Activated CD4-positive, CD25-positive, alpha-beta regulatory T cell treated with anti-CD3 and anti-CD28 coated beads, Interleukin-2, amount 50 U/mL, for 16 hours (primary cell): ENCODE measurements around the gene AIPL1.

Experiments
- DNase-seq: peaks from one replicate; pipeline ENCODE4 v3.0.0-alpha.2; 2020; ENCODE audit warnings: low read depth, low spot score

AIPL1 gene

DNA sequence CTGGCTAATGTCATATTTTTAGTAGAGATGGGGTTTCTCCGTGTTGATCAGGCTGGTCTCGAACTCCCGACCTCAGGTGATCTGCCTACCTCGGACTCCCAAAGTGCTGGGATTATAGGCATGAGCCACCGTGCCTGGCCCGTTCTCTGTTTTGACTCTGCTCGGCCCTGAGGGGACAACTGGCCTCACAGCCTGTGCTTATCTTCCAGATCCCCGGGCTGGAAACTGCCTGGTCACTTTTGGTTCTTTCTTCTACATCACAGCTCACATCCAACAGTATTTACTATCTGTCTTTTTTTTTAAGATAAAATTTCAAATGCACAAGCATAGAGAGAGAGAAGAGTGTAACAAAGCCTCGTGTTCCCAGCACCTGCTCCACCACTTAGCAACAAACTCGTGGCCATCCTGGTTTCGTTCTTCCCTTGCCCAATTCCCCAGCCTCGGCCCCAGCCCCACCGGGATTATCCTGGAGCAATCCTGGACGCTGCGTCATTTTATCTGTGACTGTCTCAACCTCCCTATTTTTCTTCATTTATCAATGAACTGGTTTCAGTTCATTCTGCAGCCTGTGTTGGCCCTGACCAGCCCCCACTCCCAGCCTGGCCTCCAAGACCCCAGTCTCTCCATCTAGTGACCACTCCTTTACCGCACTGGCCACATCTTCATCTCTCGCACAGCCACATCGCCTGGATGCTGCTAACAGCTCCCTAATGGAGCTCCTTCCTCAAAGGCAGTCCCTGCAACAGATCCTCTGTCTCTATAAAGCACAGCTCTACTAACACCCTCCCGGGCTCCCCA, 30.5 kb upstream of the AIPL1 start:
- no peak for DNase-seq

DNA sequence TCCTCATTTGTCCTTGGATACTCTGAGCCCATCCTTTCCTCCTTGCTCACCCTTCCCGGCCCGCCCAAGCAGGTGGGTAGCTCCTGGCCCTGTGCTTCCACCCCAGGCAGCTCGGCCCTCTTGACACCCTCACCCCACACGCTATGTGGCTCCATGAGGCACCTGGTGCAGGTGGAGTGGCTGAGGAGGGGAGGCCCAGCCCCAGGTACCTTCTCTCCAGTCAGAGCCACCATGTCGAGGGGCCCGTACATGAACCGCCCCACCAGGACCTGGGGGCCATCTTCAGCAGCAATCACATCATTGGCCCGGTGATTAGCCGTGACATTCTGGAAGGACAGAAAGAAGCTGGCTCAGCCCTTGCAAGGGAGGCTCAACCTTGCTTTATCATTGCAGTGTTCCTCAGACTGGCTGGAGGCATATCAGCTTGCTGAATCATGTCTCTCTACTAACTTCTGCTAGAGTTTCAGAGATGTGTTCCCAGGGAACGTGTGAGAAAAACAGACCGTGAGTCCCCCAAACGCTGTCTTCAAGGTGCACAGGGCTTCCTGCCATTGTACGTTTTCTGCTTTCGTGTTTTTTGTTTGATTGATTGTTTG, 29.6 kb upstream of the AIPL1 start:
- no peak for DNase-seq

DNA sequence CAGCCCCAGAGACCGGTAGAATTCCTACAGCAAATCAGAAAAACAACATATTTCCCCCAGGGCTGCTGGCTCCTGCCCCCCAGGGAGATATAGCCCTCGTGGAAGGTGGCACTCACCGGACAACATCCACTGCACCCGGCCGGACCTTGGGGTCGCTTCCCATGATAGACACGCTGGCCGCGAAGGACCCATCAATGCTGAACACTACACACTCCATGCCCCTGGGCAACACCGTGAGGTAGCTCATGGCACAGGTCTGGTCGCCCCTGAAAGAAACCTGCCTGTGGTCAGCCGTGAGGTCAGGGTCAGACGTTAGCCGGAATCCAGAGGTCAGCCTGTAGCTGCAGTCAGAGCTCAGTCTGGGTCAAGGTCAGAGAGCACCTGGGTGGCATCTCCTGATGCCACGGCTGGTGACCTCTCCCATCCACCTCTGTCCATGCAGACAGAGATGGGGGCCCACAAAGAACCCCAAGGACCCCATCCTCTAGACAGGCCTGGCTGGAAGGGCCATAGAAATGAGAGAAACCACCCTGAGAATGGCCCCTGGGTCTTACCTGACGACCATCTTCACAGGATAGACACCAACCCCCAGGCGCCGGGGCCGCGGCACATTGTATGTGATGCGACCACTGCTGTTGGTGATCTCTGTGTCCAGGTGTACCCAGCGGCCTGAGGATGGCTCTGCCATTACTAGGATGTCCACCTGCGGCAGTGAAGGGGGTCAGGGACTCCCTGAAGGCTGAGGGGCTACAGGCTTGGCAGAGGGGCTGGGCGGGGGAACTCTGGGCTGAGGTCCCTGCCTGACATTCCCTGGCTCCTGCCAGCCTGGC, 28.9 kb upstream of the AIPL1 start:
- no peak for DNase-seq

DNA sequence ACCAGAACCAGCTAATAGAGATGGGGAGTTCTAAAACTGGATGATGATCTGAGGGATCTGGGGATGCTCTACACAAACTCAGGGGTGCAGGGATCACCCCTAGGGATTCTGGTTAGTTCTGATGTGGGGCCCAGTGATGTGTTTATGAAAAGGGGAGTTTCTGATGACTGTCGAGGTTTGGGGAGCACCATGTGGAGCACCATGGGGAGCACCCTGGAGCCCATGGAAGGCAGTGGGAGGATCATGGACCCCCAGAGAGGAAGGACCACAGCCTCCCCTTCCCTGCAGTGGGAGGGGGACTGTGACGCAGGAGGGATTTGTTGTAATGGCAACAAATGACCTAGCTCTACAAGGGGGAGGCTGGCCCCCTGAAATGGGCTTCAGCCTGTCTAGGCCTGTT, 27.8 kb upstream of the AIPL1 start:
- no peak for DNase-seq

DNA sequence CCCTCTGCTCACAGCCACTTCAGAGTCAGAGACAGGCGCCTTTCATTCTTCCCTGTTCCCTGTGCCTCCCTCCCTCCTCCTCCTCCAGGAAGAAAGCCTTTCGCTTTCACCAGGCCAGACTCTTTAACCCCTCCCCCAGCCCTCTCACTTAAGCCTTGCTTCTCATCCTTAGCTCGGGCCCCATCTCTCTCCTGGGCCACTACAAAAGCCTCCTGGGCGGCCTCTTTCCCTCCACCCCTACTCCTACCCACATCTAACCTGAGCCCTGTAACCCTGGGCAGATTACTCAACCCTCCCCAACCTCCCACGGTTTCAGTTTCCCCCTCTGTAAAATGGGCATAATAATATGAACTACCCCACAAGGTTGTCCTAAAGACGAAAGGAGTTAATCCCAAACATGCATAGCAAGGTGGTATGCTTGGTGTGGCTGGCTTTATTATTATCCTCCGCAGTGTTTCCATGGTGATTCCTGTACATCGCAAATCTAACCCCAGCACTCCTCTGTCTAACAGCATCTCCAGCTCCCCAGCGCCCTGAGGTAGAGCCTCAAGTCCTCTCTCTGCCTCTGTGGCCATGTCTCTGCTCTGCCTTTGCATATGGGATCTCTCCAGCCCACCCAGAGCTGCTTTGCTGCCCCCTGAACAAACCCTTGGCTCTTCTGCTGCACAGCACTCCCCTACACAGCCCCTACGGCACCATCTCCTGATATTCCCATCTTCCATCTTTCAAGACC, 27.0 kb upstream of the AIPL1 start:
- no peak for DNase-seq

DNA sequence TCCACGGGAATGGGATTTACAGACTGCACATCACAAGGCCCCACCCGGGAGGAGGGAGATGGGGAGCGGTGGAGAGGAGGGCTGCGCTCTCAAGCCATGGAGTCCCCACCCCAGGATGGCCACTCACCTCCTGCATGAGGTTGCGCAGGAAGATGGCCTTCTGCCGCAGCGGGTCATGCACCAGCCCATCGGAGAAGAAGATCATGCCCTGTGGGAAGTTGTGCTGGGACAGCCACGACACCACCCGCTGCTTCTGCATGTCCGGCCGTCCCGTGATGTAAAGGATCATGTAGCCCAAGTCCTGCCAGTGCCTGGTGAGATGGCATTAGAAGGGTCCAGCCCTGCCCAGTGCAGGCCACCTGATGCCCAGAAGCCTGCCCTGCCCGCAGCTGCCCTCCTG, 26.3 kb upstream of the AIPL1 start:
- DNase-seq: no peak

DNA sequence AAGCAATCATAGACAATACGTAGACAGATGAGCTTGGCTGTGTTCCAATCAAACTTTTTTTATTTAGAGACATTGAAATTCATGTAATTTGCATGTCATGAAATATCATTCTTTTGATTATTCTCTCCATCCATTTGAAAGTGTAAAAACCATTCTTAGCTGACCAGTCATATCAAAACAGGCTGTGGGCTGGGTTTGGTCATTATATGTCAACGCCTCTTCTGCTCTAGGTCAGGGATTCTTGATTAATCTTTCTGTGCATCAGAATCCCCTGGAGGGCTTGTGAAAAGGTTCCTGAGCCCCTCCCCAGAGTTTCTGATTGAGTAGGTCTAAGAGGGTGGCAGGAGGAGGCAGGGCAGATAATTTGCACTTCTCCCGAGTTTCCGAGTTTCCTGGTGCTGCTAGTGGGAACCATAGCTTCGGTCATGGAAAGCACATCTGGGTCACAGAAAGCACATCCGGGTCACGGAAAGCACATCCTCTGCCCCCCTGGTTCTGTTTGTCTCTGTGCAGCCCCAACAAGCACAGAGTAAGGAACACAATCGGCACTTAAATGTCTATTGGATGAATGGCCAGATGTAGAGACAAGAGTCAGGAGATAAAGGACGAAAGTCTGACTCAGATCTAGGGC, 25.7 kb upstream of the AIPL1 start:
- no peak for DNase-seq

DNA sequence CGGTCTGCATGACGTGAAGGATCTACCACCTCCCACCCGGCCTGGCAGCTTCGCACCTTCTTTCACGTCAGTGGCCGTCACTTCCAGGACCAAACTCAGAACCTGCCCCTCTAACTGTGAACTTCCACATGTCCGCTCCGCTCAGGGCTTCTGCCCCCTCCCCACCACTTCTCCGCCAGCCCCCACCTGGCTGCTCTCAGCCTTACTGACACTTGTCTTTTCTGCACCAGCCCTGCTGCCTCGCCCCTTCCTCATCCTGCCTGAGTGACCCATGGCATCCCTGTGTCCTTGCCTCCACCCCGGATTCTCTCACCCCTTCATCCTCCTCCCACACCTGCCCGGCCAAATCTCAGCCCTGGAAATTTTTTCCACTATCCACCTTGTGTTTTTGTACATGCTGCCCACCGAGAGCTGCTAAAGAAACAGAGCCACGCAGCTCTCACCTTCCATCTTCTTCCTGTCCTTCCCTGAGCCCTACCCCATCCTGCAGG, 23.6 kb upstream of the AIPL1 start:
- no peak for DNase-seq

DNA sequence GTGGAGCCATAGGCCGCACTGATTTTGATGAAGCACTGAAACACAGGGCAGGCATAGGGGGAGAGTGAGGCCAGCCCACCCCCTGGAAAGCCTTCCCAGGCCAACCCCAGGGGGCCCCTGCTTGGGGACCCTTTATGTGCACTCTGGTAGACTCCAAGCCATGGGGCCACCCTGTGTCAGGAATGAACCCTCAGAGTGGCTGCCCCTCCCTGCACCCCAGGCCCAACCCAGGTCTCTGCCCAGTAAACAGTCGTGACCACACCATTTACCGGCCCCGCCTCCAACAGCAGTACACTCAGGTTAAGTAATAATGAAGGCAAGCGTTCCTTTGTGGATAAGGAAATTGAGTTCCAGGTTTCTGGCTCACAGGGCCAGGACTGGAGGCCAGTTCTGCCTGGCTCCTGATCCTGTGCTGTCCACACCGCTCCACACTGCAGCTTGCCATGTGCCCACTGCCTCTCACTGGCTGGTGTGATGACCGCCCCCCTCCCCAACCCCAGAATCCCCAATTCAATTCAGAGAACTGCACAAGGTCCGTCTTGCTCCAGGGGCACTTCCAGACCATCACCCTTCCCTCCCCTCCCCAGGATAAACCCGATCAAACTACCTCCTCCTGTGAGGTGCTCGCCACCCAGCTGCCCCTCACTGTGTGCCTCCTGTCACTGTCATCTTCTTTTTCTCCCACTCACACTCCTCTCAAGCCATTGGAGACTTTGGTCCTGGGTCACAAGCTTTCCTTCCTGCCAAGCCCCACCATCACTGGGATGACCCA, 23.0 kb upstream of the AIPL1 start:
- no peak for DNase-seq

DNA sequence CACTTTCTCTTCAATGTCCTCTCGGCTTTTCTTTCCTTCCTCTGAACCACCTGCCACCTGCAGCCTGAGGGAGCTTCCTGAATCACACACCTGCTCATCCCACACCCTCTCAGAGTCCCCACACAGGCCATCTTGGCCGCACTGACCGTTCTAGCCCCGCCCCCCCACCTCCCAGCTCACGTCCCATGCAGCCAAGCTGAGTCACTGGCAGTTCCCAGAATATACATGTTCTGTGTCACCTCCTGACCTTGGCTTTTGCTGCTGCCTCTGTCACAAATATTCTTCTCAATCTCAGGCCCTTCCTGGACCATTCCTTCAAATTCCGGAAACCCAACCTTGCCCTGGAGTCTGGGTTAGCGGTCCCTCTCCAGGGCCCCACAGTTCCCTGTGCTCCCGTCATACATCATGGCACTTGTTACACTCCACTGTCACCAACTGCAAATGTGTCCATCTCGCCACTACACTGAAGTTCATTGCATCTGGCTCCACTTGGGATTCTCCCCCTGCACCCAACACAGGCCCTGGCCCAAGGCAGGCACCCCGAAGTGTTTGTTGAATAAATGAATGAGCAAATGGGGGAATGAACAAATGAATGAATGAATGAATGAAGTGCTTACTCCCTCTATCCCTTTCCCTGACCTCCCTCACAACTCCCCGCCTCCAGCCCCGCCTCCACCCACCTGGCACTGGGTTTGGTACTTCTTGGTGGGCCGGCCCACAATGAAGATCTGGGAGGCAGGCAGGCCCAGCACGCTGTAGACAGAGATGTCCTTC, 22.2 kb upstream of the AIPL1 start:
- DNase-seq: no peak

DNA sequence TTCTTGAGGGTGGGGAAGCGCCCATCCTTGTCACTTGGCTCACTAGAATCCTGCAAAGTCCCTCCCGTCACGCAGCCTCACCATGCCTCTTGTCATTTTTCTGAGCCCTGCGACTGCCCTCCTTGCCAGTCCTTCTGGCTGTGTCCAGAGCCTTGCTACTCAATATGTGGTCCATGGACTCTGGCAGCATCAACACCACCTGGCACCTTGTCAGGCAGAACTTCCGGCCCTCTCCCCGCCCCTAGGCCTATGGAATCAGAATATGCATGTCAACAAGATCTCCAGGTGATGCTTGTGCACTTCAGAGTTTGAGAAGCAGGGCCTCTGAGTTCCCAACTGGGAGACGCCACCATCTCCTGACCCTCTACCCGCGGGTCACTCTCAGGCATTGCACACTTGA, 21.4 kb upstream of the AIPL1 start:
- no peak for DNase-seq

DNA sequence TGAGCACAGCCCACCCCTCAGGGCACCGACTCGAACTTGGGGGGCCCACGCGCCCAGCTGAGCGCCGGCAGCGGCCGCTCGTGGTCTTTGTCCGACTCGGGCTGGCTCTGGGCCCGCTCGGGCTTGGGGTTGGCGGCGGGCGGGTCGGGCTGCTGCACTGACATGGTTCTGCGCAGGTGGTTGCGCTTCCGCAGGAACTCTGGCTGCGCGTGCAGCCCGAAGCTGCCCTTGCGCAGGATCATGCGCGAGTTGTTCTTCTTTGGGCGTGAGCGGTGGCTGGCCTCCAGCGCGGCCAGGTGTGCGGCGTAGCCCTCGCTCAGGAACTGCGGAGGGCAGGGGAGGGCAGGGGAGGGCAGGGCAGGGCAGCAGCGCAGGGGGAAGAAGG, 20.4 kb upstream of the AIPL1 start:
- no peak for DNase-seq

DNA sequence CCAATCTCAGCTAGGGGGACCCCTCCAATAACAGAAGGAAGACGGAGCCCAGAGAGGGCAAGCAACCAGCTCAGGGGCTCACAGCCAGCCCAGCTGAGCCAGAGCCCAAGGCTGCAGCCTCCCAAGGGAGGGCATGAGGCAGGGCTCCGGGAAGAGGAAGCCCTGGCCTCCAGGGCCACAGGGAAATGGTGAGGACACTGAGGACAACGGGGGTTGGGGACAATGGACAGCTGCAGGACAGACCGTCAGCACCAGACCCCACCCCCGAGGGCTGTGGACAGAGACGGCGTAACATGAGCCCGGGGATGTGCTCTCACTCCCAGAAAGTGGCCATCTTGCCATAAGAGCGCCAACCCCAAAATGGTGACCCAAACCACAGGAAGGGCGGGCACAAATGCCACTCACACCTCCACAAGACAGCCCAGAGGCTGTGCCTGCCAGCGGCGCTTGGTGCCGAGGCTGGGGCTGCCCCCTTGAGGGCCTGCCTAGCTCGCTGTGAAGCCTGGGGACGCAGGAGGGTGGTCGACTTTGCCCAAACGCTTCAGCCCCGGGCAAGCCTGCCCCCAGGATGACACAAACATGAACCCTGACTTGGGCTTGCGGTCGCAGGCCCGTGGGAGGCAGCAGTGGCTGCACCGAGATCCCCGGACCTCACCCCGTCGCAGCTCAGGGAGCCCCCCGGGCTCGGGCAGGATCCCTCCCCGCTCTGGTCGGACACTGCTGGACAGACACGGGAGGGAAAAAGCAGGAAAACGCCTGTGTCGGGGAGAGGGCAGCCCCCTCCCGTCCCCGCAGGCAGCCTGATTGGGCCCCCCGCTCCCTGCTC, 19.8 kb upstream of the AIPL1 start:
- DNase-seq: no peak

DNA sequence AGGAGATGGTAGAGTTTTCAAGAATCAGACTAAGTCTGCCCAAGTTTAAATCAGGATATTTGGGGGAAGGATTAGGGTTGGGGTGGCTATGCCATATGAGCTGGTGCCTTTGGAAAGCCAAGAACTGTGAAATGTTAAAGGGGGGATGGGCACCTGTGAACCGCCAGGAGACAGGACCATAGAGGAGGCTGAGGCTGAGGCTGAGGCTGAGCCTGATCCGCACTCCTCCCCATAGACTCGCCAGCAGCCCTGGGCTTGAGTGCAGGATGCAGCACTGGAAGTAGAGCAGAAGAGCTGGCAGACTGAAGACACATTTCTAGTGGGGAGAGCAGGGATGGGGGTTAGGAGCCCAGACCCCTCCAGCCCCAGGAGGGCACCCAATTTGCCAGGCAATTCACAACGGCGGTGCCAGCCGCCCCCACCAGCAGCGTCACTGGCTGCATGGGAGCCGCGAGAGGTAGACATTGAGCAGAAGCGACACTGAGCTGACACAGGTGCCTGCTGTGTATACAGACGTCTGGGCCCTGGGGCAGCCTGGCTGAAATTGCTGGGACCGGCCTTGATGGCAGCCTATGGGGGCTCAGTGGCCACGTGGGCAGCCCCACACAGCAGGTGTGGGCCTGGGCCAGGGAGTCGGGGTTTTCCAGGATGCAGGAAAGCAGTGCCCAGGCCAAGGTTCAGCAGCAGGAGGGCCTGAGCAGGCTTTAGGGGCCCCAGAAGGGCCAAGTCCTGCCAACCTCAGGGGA, 18.5 kb upstream of the AIPL1 start:
- DNase-seq: no peak

DNA sequence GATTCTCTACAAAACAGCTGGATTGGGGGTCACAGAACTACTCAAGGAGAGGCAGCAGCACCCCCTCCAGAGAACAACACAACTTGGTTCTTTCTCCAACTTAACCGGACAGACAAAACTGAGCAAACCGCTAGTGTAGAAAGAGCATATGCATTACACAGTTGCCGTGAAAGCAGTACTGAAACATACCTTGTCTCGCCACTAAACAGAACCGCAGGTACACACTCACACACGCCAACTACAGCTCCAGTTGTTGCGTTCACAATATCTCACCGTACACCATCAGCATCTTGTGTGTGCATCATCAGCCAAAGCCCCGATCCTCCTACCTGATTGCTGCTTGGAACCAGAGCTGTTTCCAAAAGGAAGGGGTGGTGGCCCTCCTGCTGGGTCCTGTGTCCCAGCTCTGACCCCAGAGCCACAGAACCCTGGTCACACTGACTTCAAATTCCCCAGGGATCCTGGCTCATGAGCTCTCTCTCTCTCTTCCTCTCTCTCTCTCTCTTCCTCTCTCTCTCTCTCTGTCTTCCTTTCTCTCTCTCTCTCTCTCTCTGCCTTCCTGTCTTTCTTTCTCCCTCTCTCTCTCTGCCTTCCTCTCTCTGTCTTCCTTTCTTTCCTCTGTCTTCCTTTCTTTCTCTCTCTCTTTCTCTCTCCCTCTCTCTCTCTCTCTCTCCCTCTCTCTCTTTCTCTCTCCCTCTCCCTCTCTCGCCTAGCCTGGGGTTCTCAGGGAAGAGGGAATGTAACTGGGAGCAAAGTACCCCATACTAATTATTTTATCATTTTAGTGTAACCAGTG, 17.7 kb upstream of the AIPL1 start:
- DNase-seq: no peak

DNA sequence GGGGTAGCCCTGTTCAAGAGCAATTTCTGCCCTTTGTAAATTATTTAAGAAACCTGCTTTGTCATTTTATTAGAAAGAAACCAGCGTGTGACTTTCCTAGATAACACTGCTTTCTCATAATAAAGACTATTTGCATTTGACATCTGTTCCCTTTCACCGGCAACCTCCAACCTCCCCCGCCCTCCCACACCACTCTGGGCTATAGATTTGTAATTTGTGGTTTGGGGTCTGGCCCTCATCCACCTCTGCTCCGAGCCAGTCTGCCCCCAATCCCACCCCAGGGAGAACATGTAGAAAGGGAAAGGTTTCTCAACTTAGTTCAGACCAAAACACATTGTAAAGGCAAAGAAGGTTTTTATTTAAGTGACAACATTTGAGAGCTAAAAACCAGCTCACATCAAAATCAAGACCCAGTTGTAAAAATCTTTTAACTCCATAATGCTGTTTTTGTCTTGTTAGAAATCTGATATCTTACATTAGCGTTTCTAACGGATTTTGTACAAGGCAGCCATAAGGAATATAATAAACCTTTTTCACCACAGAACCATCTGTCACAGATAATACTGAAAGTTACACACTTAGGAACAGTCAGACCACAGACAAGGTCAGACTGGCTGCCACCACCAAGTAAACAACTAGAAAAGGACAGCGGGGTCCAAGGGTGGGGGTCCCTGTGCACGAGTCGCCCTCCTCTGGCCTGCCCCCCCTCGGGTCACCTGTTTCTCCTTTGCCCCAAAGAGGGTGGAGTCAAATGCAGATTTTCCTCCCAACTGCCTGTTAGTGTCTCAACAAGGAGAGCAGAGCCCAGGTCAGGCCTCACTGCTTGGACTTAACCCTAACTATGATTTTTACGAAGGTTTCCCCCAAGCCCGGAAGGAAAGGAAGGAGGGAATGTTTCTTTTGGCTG, 16.3 kb upstream of the AIPL1 start:
- DNase-seq: no peak
